K562 (cell line): Measurements from ENCODE around the gene SLC2A4. TPM values are rescaled to one million over a fixed set of nuclear protein-coding genes. Genes with fewer than 3 reads are reported as not detected.
A peak's percentile ranks its signal among the peaks of the same experiment; 100 is the strongest.

Source experiments
- ARNT ChIP-seq, 2 experiments: fragments of 450-650 bp; IDR thresholded peaks; 2 replicates each; pipeline ENCODE4 v1.6.1; 2016; ENCODE audit warnings: mild to moderate bottlenecking in 1 of 2
- BRF2 ChIP-seq: IDR thresholded peaks from 3 replicates; pipeline ENCODE4 v1.6.1; 2011; ENCODE audit warnings: borderline replicate concordance, mild to moderate bottlenecking; ENCODE audit not compliant: insufficient read length, insufficient read depth
- E4F1 ChIP-seq: fragments of 250-450 bp; sonication (Bioruptor Pico); IDR thresholded peaks from 2 replicates; pipeline ENCODE4 v1.5.0; 2021; ENCODE audit warnings: mild to moderate bottlenecking, borderline replicate concordance
- FOXO4 ChIP-seq: fragments of 450-650 bp; formaldehyde crosslinking; IDR thresholded peaks from 2 replicates; pipeline ENCODE4 v1.4.0; 2020; ENCODE audit warnings: mild to moderate bottlenecking, moderate library complexity
- GABPB2 ChIP-seq: fragments of 250-450 bp; sonication (Bioruptor Pico); conservative IDR thresholded peaks from 2 replicates; pipeline ENCODE4 v1.5.1; 2021; ENCODE audit warnings: mild to moderate bottlenecking
- MCM2 ChIP-seq: fragments of 450-650 bp; IDR thresholded peaks from 2 replicates; pipeline ENCODE4 v1.6.1; 2017; ENCODE audit warnings: low read depth, mild to moderate bottlenecking
- NONO ChIP-seq, 2 experiments: fragments of 200-400 bp in 1 of 2; fragments of 450-650 bp in 1 of 2; formaldehyde crosslinking in 1 of 2; IDR thresholded peaks; 2 replicates each; pipeline ENCODE4 v1.6.1; 2017; ENCODE audit warnings: low read depth in 2 of 2, mild to moderate bottlenecking in 2 of 2, moderate library complexity in 2 of 2, low read length in 1 of 2
- NR0B1 ChIP-seq: fragments of 450-650 bp; IDR thresholded peaks from one replicate; pipeline ENCODE4 v1.6.1; 2018; ENCODE audit warnings: mild to moderate bottlenecking, moderate library complexity; ENCODE audit not compliant: partially characterized antibody
- PHF20 ChIP-seq: fragments of 450-650 bp; IDR thresholded peaks from 2 replicates; pipeline ENCODE4 v1.6.1; 2018; ENCODE audit not compliant: partially characterized antibody
- POU5F1 ChIP-seq: fragments of 150-350 bp; IDR thresholded peaks from 2 replicates; pipeline ENCODE4 v1.6.1; 2014; ENCODE audit warnings: borderline replicate concordance, low read length, low read depth, mild to moderate bottlenecking; ENCODE audit not compliant: partially characterized antibody
- SMAD3 ChIP-seq: fragments of 450-650 bp; formaldehyde crosslinking; conservative IDR thresholded peaks from 2 replicates; pipeline ENCODE4 v1.4.0; 2020; ENCODE audit warnings: mild to moderate bottlenecking
- SMC3 ChIP-seq: conservative IDR thresholded peaks from 2 replicates; pipeline ENCODE4 v1.6.1; 2011; ENCODE audit warnings: low read depth, low read length, improper control_type of control experiment; ENCODE audit not compliant: insufficient read depth
- SOX6 ChIP-seq: fragments of 450-650 bp; IDR thresholded peaks from 2 replicates; pipeline ENCODE4 v1.6.1; 2014; ENCODE audit warnings: mild to moderate bottlenecking
- SREBF2 ChIP-seq: sonication (generic); formaldehyde crosslinking; IDR thresholded peaks from 2 replicates; pipeline ENCODE4 v1.4.0; 2020; ENCODE audit warnings: mild to moderate bottlenecking, missing genetic modification reagents
- TEAD2 ChIP-seq: fragments of 450-650 bp; IDR thresholded peaks from 2 replicates; pipeline ENCODE4 v1.6.1; 2016; ENCODE audit warnings: missing genetic modification characterization, control low read depth, missing compliant biosample characterization
- ZFX ChIP-seq: sonication (generic); formaldehyde crosslinking; IDR thresholded peaks from 2 replicates; pipeline ENCODE4 v1.8.0; 2022; ENCODE audit warnings: mild to moderate bottlenecking, missing genetic modification reagents, moderate library complexity
- ZNF253 ChIP-seq: fragments of 250-450 bp; sonication (Bioruptor Pico); conservative IDR thresholded peaks from 2 replicates; pipeline ENCODE4 v1.6.1; 2021; ENCODE audit warnings: mild to moderate bottlenecking
- ZNF384 ChIP-seq: IDR thresholded peaks from 2 replicates; pipeline ENCODE4 v1.6.1; 2012; ENCODE audit warnings: low read depth, low read length, improper control_type of control experiment
- ZNF431 ChIP-seq: sonication (generic); formaldehyde crosslinking; IDR thresholded peaks from 2 replicates; pipeline ENCODE4 v1.8.0; 2022; ENCODE audit warnings: mild to moderate bottlenecking, missing genetic modification reagents
- ZNF668 ChIP-seq: fragments of 250-450 bp; sonication (Bioruptor Pico); IDR thresholded peaks from 2 replicates; pipeline ENCODE4 v1.8.0; 2022; ENCODE audit warnings: mild to moderate bottlenecking, inconsistent platforms
- ZNF699 ChIP-seq: fragments of 250-450 bp; sonication (Bioruptor Pico); IDR thresholded peaks from 2 replicates; pipeline ENCODE4 v1.8.0; 2021; ENCODE audit warnings: mild to moderate bottlenecking, moderate library complexity; ENCODE audit not compliant: insufficient replicate concordance
- ZNF76 ChIP-seq: fragments of 250-450 bp; sonication (Bioruptor Pico); IDR thresholded peaks from 2 replicates; pipeline ENCODE4 v1.4.0; 2020; ENCODE audit warnings: mild to moderate bottlenecking, moderate library complexity, borderline replicate concordance
- ZSCAN29 ChIP-seq: fragments of 450-650 bp; IDR thresholded peaks from 2 replicates; pipeline ENCODE4 v1.6.1; 2017
- polyA plus RNA-seq, 8 experiments: library from polyadenylated mRNA; depleted of rRNA in 4 of 8; stranded (reverse) in 5 of 8; unstranded in 3 of 8; fragments of >200 nt; fragmentation: Nextera tagmentation in 2 of 8; fragmentation: Illumina TruSeq in 1 of 8; extraction: Ambion mirVana in 2 of 8; extraction: Trizol in 1 of 8; gene quantifications; 2 replicates each; pipeline versions ENCODE4 v1.2.1 to v1.2.3, GENCODE V29; 2011 to 2014; ENCODE audit warnings: inconsistent platforms in 1 of 8, missing spikeins in 1 of 8
- total RNA-seq, 7 experiments: library from RNA; depleted of rRNA in 6 of 7; stranded (reverse); fragments of >200 nt in 6 of 7; fragmentation: Illumina TruSeq in 2 of 7; extraction: Trizol in 2 of 7; gene quantifications; 2 replicates each; pipeline versions ENCODE4 v1.2.1 to v1.2.3, GENCODE V29; 2011 to 2021; ENCODE audit warnings: low replicate concordance in 1 of 7

The SLC2A4 gene
- total and polyA plus RNA-seq, 9 of the 15 experiments (the other 6 are each of a cell fraction or from before 2014, with no cell fraction given): 0.74 to 3.5 (median 1.6) TPM

GRCh38 chr17:7234083-7234951 lies 47.2 kb upstream of the SLC2A4 start, which contains the start of gene DVL2 (continued):
- TF ChIP-seq ZNF76 (CRISPR knock-in tag) (peak; percentile 13; the same call in 1 of the 2 replicates), ZFX (CRISPR knock-in tag) (peak; percentile 72), FOXO4 (CRISPR knock-in tag) (no peak; the same call in 1 of the 2 replicates), ZNF253 (CRISPR knock-in tag) (no peak), ZSCAN29 (no peak), BRF2 (no peak), SOX6 (0 out of 2 replicates have a peak, but pooled peaks have one; percentile 26), NR0B1 (no peak), ZNF431 (no peak), GABPB2 (CRISPR knock-in tag) (no peak), TEAD2 (tag) (no peak), SMC3 (no peak), SREBF2 (CRISPR knock-in tag) (no peak), ZNF699 (CRISPR knock-in tag) (no peak), ZNF384 (no peak), SMAD3 (0 out of 2 replicates have a peak, but pooled peaks have one; percentile 16), ZNF668 (no peak), PHF20 (peak; percentile 77), NONO (IDR thresholded peaks at IDR 0.05; ENCODE audit: low read depth in 2 of 2, low read length in 1 of 2) (no peak), E4F1 (CRISPR knock-in tag) (no peak), MCM2 (no peak), POU5F1 (no peak), ARNT (IDR thresholded peaks at IDR 0.05) (no peak)
